HG03097 (cell line): Measurements from ENCODE around the gene HSDL1.

Experiments used
- ATAC-seq: cut with Tn5 transposase; IDR thresholded peaks from one replicate; pipeline ENCODE4 v1.9.1; 2021; ENCODE audit not compliant: unreplicated experiment, low FRiP score

The HSDL1 gene

DNA sequence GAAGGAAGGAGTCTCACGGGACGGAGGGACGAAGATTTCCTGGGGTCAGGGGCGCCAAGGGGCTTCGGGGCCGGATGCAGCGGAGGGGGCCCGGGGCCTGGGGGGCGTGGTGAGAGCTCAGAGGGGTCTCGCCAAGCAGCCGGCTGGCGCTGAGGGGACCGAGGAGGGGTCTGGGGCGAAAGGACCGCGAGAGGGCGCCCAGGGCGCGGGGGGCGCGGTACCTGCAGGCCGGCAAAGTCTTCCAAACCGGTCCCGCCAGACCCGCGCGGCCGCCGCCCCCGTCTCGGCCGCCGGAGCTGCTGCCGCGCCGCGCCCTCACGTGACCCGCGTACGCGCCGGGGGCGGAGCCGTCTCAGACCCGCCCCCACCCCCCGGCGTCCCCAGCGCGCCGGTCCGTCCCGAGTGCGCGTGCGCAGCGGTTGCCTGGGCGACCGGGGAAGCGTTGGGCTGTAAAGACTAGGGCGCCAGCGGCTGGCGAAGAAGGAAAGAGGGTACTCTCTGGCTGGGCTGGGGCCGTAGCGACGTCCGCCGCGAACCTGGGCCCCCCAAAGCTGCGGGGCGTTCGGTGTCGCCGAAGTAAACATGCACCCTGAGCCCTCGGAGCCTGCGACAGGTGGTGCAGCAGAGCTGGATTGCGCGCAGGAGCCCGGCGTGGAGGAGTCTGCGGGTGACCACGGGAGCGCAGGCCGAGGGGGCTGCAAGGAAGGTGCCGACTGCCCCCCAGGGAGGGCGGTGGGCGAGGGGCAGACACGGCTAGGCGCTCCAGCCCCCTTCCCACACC lies at the start of gene HSDL1, which contains the start of gene DNAAF1:
Gene HSDL1 (minus strand): TSS at position 319 of the 781 bp plus-strand sequence. CDS start 13,856 bp downstream, outside the sequence.
Gene DNAAF1 (plus strand): TSS at position 450 of the 781 bp plus-strand sequence. CDS start 133 bp downstream, at position 583.
- peak; percentile 84 for ATAC-seq

DNA sequence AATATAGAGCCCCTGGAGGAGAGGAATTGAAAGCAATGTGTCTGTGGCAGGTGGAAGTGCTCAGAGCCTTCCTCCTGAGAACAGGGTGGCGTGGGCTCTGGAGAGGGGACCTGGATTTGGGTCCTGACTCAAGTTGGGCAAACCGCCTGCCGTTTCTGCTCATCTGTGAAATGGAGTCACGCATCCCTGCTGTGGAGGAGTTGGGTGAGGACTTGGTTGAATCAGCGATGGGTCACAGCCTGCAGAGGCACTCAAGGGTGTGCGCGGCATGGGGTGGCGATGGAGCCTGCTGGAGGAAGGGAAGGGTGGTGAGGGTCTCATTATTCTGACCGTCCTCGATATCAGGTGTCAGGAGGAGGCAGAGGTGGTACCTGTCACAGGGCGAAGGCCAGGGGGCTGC lies 49.0 kb upstream of the HSDL1 start:
- no peak for ATAC-seq

DNA sequence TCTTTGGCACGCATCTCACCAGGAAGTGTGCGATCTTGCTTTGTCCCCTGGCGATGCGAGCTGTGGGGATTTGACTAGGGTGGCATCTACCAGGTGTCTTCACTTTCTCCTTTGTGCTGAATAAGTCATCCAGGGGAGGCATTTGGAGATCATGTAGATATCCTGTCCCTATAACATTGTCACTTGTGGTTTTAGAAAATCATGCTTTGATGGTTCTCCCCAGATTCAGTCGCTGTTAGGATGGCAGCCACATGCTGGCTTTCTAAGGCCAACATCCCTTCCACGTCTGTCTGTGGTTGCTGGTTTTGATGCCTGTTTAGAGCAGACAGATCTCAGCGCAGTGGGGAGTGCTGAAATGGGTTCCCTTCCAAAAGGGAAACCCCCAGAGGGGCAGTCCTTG lies 48.5 kb upstream of the HSDL1 start:
- no peak for ATAC-seq

DNA sequence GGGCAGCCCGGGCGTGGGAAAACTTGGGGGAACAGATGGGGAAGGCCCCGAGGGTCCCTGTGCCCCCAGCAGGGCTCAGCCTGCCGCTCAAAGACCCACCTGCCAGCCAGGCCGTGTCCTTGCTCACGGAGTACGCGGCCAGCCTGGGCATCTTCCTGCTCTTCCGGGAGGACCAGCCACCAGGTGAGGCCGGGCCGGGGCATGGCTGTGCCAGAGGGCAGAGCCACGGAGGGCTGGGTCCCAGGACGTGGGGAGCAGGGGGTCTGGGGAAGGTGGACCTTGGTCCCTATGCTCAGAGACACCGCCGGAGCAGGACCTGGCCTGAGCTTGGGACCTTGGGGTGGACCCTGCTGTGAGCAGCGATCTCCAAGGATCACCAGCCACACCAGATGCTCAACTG lies 46.5 kb upstream of the HSDL1 start:
- no peak for ATAC-seq

DNA sequence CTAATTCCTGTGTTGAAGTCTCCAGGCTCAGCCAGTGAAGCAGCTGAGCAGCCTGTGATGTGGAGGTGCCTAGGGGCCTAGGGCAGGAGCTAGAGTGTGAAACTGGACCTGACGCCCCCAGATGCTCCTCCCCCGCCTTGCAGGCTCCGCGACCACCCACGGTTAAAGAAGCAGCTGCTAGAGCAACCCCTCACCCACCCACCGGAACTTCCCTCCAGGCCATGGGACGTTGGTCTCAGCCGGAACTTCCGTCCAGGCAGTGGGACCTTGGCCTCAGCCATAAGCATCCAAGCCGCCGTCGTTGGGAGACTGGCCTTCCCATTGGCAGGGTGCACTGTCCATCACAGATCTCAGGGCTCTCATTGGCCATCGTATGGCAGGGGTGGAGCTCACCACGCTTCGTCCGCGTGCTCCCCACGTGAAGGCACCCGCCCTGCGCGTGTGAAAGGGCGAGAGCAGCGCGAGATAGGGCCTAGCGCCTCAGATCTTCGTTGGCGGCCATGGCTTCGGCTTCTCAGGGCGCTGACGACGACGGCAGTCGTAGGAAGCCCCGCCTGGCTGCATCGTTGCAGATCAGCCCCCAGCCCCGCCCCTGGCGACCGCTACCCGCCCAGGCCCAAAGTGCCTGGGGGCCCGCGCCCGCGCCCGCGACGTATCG lies 45.9 kb upstream of the HSDL1 start, which contains the start of gene ADAD2:
Gene ADAD2 (plus strand): TSS at position 427 of the 658 bp plus-strand sequence. CDS start 74 bp downstream, at position 501.
- no peak for ATAC-seq

DNA sequence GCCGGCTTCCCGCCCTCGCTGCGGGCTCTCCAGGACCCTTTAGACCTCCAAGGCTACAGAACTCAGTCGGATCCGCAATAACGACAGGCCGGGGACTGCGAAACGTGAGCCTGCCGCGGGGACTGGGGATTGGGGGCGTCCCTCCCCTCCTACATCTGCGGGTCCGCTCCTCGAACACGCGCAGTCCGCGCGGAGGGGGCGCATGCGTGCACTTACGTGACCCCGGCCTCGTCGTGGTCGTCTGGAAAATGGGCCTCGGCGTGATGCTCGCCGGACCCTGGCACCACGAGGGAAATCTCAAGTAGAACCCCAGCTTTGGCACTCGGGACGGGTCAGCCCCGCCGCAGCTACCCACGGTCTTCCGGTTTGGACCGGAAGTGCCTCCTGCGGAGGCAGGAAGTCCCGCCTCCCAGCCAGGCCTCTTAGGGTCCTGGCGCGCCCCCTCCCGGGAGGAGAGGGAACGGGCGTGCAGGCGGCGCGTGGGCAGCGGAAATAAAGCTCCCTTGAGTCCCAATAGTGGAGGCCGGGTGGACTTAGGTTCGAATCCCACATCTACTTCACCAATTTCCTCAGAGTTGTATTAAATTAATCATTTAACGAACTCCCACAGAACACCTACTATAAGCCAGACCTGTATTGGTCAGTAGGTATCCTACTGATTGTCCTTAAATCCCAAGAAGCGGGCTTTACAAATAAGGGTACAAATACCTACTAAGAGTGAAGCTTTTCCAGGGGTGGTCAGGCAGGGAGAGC lies 41.9 kb upstream of the HSDL1 start, which contains the start of gene TAF1C:
Gene TAF1C (minus strand): TSS at position 373 of the 753 bp plus-strand sequence. CDS start 2,069 bp downstream, outside the sequence.
- ATAC-seq, result peak; percentile 94

DNA sequence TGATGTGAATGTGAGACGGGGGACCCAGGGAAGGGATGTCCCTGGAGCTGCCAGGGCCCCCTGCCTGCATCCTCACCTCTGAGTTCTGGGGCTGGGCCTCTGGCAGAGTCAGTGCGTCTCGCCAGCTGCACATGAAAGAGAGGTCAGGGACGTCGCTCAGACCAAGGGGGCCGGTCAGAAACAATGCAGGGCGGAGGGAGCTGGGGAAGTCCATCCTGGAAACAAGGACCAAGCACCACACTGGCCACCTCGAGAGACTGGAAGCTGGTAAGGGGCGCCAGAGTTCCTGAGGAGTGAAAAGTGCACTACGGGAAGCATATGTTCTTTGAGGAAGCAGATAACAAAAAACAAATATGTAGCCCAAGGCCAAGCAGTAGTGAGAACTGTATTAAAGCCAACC lies 39.8 kb upstream of the HSDL1 start:
- no peak for ATAC-seq

DNA sequence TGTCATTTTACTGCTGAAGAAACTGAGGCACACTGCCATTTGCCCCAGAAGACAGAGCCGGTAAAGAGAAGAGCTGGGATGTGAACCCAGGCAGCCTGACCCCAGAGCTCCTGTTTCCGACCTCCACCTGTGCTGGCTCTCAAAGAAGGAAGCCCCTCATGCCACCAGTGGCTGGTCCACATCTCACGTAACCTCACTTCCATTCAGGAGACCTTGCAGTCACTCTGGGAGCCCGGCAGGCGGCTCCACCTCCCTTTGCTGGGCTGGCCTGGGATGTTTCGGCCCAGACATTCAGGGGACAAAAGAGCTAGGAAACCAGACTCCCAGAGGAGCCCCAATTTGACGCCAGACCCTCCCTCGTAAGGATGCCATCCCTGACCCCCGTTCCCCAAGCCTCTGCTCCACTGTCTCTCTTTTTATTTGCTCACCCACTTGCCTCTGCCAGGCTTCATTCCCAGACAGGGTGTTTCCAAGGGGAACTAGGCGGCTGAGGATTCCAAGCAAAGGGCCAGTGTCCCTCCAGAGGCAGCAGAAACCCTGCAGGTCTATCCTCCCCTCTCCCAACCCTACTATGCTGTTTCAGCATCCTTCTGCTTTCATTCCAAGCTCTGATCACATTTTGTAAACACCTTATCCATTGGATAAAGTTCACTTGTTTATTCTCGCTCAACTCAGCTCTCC lies 39.1 kb upstream of the HSDL1 start:
- no peak for ATAC-seq

DNA sequence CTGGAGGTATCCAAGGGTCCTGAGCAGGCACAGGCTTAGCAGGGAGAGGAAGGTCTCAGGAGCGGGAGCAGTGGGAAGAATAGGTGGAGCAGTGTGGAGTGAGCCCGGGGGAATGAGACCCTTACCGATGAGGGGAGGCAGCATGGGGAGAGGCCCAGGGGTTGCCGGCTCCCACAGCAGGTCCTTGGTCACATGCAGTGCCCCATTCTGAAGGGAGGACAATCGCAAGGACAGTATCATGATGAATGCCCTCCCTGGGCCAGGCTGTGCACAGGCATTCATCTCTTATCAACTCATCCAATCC lies 38.5 kb upstream of the HSDL1 start:
- ATAC-seq, result no peak

DNA sequence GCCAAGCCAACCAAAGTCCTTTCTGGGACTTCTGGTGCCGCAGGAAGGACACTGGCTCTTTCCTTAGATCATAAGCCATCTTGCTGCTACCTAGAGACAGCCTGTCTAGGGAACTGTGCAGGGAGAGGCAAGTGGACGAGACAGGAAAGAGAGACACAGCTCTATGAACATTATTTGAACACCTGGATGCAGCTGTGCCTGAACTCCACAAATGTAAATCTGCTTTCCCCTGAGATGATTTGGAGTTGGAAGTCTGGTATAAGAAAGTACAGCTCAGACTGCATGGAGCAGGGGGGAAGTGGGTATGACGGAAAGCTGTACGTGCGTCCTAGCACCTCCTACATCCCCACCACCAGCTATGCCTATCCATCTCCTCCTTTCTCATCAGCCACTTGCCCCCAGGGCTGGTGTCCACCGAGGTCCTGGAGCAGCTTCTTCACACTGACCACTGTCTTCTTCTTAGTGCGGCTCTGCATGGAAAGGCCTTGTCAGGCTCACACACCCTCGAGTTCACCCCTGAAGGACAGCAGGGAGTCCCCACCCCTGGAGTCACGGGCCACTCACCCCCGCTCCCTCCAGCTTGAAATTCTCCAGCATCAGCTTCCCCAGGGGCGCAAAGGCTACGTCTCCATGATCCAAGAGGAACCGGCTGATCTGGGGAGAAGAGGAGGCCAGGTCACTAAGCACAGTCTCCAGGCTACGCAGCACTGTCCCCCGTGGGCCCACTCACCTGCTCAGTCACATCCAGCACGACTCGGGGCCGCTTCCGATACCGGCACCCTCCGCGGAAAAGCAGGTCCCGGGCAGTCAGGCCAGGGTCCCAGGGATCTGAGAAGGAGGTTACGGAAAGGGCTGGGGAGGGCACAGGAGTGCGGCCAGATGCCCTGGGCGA lies 37.9 kb upstream of the HSDL1 start:
- ATAC-seq, result no peak

DNA sequence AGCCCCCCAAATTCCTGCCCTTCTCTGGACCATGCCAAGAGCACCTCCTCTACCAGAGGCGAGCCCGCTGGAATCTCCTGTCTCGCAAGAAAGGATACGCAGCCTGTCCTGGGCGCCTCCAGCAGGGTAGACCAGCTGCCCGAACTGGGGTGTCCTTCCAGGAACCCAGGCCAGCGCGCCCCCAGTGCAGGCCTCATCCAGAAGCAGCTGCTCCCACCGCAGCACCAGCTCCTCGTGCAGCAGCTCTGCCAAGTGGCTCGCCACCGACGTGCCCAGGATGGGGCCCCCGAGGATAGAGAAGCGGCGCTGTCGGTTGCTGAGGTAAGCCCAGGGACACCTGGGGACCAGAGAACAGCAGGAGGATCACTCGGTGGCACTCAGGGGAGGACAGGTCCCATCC lies 37.1 kb upstream of the HSDL1 start:
- ATAC-seq, result no peak

DNA sequence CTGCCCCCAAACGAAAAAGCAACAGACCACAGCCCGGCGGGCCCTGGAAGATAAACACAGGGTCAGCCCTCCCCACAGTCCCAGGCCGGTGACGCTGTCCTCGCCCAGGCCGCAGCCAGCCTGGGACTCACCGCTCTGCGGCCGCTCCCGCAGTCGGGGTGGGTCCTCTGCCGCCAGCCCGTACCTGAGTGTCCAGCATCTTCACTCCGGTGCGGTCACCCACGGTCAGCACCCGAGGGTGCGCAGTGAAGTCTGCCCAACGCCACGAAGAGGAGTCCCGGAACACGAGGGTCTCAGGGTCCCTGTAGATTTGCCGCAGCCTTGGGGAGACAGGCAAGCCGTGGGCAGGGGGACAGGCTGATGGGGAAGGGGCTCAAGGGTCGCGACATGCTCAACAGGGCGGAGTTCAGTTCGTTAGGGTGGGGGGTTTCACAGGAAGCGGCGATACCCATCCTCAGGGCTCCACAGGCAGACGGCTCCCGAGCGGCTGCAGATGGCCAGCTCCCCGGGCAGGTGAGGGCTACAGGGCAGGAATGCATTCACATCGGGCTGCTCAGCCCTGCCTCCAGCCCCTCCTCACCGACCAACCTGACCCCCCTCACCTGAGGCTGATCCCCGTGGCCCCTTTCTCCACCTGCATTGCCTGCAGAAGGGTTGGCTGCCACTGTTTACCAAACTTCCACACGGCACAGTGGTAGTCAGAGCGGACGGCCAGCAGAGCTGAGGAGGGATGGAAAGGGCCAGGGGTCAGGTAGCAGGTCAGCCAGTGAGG lies 36.4 kb upstream of the HSDL1 start:
- no peak for ATAC-seq

DNA sequence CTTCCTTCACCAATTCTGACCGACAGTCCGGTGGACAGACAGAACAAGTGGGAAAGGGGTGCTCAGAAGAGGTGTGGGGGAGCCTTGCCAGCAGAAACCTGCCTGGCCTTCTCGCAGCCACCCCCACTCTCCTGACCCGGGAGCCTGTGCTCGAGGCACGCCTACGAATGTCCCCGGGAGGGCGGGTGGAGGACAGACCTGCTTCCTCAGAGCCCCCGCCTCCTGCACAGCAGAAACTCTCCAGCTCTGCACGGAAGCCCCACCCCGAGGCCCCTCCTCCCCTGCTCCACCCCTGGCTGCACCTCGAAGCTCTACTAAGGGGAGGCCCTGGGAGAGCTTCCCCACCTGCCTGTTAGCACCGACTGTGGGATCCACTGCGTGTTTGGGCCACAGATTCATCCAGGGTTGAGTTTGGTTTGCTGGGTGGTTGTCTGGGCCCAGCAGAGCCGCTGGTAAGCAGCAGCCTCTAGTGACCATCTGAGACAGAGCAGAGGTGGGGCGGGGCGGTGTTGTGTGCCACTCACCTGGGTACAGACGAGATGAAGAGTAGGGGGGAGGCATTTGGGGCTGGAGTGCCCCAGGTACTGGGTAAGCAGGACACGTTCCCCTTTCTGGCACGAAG lies 35.7 kb upstream of the HSDL1 start:
- no peak for ATAC-seq

DNA sequence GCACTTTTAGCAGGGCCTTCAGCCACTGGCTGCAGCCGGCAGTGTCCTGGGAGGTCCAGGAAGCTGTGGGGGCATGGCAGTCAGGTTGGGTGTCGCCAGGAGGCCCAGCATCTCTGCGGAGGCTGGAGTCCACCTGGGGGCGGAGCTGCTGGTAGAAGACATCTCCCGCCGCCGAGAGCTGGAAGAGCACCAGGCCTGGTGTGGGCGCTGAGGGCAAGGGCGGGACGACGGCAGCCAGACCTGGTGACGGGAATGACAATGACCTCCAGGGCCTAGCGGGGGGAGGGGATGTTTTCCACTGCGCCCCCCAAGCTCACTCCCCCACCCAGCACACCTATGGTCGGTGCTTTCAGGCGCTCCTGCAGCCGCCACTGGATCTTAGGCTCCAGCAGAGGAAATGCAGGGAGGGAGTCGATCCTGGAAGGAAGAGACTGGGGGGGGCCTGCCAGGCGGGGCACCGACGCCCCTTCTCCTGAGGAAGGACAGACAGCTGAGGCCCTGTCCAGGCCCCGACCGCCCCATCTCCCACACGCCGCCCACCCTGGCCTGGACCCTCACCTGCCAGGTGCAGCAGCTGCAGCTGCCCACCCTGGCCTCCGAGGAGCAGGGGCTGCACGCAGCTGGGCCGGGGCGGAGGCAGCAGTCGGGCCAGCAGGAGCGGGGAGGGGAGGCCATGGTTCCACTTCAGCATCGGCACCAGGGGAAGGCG lies 34.8 kb upstream of the HSDL1 start:
- no peak for ATAC-seq

DNA sequence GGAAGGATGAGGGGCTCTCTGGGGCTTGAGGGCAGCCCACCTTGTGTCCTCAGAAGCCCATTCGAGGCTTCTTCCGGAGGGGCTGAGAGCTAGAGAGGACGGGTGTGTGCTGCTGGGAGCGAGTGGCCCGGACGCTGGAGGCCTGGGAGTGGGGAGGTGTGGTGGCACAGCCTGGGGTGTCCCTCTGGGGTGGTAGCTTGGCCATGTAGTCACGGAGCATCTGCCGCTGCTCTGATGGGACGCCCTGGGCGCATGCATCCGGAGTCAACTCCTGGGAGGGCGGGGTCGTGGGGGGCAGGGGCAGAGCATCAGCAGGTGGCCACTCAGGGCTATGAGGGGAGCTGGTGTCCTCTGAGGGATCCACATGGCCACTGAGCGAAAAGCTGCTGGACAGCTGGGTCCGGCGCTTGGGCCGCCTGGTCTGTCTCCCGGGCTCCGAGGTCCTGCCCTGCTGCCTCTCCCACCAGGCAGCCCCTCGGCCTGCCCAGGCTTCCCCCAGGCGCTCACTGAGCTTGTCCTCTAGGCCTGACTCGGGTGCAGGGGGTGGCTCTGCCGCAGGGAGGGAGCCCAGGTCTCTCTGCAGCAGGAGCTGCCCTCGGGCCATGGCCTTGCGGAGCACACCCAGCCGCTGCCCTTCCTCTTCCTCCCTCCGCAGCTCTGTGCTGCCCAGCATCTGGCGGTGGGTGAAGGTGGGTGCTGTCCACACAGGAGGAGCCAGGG lies 34.1 kb upstream of the HSDL1 start:
- ATAC-seq, result no peak

DNA sequence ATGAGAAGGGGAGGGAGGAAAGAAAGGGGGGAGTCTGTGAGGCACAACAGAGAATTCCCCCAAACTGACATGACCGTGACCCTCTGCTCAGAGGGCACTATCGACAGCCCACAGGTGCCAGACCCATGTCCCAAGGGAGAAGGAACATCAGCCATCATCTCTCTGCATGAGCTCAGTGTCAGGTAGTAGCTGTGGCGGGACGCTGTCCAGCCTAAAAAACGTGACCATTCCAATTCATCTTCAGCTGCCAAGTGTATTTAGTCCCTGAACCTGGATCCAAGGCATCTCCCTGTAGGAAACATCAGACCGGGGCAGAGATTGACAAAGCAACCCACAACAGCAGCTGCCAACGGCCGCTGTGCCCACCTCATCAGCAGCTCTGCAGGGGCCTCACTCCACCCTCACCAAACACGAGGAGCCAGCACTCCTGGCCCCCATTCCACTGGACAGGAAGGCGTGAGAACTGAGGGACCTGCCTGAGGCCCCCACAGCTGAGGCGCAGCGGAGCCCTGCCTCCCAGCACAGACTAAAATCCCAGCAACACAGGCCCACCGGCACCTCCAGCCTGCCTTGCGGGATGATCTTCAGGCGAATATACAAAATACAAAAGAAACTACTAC lies 33.3 kb upstream of the HSDL1 start:
- ATAC-seq, result no peak

DNA sequence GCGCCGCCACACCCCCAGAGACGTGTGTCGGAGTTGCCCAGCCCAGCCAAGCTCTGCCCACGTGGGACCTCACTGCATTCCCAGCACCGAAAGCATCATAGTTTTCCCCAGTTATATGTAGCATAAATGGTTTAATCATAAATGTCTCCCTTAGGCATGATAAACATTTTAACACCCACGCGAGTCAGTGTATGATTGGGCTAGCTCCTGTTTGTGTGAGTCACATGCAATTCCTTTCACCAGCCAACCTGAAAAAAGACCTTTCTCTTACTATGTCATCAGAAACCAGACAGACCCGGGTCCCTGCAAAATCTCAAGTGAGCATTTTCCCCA lies 32.7 kb upstream of the HSDL1 start:
- no peak for ATAC-seq
